ENCODE measurements around the gene ANP32A.
A peak's percentile ranks its signal among the peaks of the same experiment; 100 is the strongest.

Gene ANP32A

DNA sequence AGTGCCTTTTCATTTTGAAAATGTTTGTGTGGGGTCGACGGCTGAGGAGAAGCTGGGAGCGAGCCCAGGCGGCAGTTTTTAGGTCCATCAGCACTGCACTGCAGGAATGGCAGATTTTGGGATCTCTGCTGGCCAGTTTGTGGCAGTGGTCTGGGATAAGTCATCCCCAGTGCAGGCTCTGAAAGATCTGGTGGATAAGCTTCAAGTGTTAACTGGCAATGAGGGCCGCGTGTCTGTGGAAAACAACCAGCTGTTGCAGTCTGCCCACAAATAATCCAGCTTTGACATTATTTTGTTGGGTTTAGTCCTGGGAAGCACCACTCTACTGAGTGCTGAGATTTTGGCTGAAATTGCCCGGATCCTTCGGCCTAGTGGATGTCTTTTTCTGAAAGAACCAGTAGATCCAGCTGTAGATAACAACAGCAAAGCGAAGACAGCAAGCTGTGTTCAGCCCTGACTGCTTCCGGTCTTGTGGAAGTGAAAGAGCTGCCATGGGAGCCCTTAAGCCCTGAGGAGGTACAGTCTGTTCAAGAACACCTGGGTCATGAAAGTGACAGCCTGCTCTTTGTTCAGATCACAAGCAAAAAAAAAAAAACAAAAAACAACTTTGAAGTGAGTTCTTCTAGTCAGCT lies 13.1 kb upstream of the ANP32A start:
- no peak overlapping the region for H3K4me3 ChIP-seq (ENCODE audit: control insufficient read depth, low read depth, low read length)
- TF ChIP-seq, protein P1, sequence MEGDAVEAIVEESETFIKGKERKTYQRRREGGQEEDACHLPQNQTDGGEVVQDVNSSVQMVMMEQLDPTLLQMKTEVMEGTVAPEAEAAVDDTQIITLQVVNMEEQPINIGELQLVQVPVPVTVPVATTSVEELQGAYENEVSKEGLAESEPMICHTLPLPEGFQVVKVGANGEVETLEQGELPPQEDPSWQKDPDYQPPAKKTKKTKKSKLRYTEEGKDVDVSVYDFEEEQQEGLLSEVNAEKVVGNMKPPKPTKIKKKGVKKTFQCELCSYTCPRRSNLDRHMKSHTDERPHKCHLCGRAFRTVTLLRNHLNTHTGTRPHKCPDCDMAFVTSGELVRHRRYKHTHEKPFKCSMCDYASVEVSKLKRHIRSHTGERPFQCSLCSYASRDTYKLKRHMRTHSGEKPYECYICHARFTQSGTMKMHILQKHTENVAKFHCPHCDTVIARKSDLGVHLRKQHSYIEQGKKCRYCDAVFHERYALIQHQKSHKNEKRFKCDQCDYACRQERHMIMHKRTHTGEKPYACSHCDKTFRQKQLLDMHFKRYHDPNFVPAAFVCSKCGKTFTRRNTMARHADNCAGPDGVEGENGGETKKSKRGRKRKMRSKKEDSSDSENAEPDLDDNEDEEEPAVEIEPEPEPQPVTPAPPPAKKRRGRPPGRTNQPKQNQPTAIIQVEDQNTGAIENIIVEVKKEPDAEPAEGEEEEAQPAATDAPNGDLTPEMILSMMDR (conservative IDR thresholded peaks at IDR 0.05; ENCODE audit: control insufficient read depth, insufficient read depth, low read depth, low read length): no peak
- DNase-seq (ENCODE audit: low read depth): no peak

DNA sequence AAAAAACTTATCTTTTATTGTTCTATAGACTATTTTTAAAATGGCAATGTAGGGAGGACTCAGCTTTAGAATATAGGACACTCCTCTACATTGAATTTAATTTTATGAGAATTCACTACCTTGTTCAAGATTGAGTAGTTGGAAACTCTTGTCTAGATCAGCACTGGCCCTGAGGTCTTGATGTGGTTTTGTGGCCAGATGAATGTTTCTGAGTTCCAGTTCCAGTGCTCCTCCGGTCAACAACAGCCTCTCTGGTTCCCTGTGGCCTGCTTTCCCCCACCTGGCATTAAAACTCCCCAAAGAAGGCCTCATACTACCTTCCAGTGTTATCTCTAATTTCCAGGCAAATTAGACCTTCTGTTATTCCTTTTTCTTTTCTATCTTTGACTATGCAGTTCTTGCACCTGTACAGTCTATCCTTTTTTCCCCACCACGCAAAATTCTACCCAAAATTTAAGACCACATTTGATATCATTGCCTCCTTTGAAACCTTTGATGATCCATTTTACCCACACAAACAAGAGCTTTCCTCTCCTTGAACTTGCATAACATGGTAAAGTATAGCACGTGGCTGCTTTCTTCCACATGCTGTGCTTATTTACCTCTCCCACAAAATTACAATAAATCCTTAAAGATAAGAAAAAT lies 9.6 kb upstream of the ANP32A start:
- TF ChIP-seq, protein P1 (conservative IDR thresholded peaks at IDR 0.05; ENCODE audit: control insufficient read depth, insufficient read depth, low read depth, low read length): no peak
- DNase-seq (ENCODE audit: low read depth): no peak
- no peak overlapping the region for H3K4me3 ChIP-seq (ENCODE audit: control insufficient read depth, low read depth, low read length)

- H3K4me3 ChIP-seq (ENCODE audit: control insufficient read depth, low read depth, low read length): no peak overlapping the region
- TF ChIP-seq, protein P1 (conservative IDR thresholded peaks at IDR 0.05; ENCODE audit: control insufficient read depth, insufficient read depth, low read depth, low read length): peak; percentile 42
- peak; percentile 35 for DNase-seq (ENCODE audit: low read depth)
Observed at GRCh38 chr15:68829068-68829467, 8.4 kb upstream of the ANP32A start.

- DNase-seq (ENCODE audit: low read depth): no peak
- TF ChIP-seq, protein P1 (conservative IDR thresholded peaks at IDR 0.05; ENCODE audit: control insufficient read depth, insufficient read depth, low read depth, low read length): no peak
- no peak overlapping the region for H3K4me3 ChIP-seq (ENCODE audit: control insufficient read depth, low read depth, low read length)
Observed at GRCh38 chr15:68823561-68823960, 2.9 kb upstream of the ANP32A start.

DNA sequence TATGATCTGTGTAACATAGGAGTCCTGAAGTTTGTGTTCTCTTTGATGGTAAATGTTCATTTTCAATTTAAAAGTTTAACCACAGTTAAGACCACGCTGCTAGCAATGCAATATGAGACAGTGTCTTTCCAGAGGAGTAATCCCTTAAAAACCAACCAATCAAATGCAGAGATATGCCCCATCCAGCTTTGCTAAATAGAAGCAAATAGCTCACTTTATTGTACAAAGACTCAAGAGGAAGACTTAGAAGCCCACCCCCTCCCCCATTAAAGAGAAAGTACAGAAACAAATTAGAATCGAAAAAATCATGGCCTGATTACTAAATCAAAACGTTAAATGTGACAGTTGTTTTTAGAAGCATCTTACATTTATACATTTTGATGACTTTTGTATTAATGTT lies 2.1 kb upstream of the ANP32A start:
- H3K4me3 ChIP-seq (ENCODE audit: control insufficient read depth, low read depth, low read length): no peak overlapping the region
- TF ChIP-seq, protein P1 (conservative IDR thresholded peaks at IDR 0.05; ENCODE audit: control insufficient read depth, insufficient read depth, low read depth, low read length): no peak
- no peak for DNase-seq (ENCODE audit: low read depth)

- peak overlapping the region; percentile 89 for H3K4me3 ChIP-seq (ENCODE audit: control insufficient read depth, low read depth, low read length)
- peak; percentile 11 for DNase-seq (ENCODE audit: low read depth)
- TF ChIP-seq, protein P1 (conservative IDR thresholded peaks at IDR 0.05; ENCODE audit: control insufficient read depth, insufficient read depth, low read depth, low read length): no peak
Observed at GRCh38 chr15:68821841-68822381, 1.2 kb upstream of the ANP32A start.

All from fibroblast of mammary gland (primary cell).